HCT116 (cell line): Measurements from ENCODE around the gene IL11RA. TPM values are rescaled to one million over a fixed set of nuclear protein-coding genes. Genes with fewer than 3 reads are reported as not detected.
A peak's percentile ranks its signal among the peaks of the same experiment; 100 is the strongest.

Source experiments
- ATAC-seq: fragments of 200-7000 bp; cut with Tn5 transposase; 2 replicates; pipeline ENCODE4 v1.9.1; 2020; ENCODE audit warnings: mild to moderate bottlenecking, moderate library complexity
- BruUV-seq: library from RNA; stranded (reverse); fragments of 400-500 nt; replicated peaks from 2 replicates; lab custom pipeline; 2021; lab: Mats Ljungman, UMichigan
- CTCF ChIA-PET: fragments of 300-600 bp; sonication (Branson Sonifier 250); formaldehyde crosslinking; loops from one replicate; lab custom pipeline; 2021; ENCODE audit warnings: antibody characterized with exemption; lab: Charles Lee
- POLR2A ChIA-PET: fragments of 300-600, 350-600 bp; sonication (Branson Sonifier 250); formaldehyde crosslinking; loops from one replicate; lab custom pipeline; 2021; ENCODE audit warnings: antibody characterized with exemption; lab: Charles Lee
- RAD21 ChIA-PET, 2 experiments: fragments of 300-600 bp; sonication (Branson Sonifier 250); formaldehyde crosslinking; loops; one replicate each; lab custom pipeline; 2023; ENCODE audit warnings: low total read pairs in 2 of 2; ENCODE audit not compliant: uncharacterized antibody in 2 of 2, unreplicated experiment in 2 of 2, low non-redundant PET in 1 of 2; lab: Charles Lee
- DNase-seq: peaks from one replicate; pipeline ENCODE4 v3.0.0-alpha.2; 2010; ENCODE audit warnings: low read depth, low spot score
- H2AFZ ChIP-seq: fragments of 200-600 bp; shearing (Covaris generic), sonication (generic); 2 replicates; pipeline ENCODE4 v1.6.1; 2017; ENCODE audit warnings: low read depth, mixed run types, mixed read lengths, antibody characterized with exemption, low read length; ENCODE audit not compliant: poor library complexity, severe bottlenecking
- H3K27ac ChIP-seq: 2 replicates; pipeline ENCODE4 v1.5.1; 2012; ENCODE audit warnings: low read depth, low read length
- H3K27me3 ChIP-seq: fragments of 200-600 bp; sonication (generic); 2 replicates; pipeline ENCODE4 v1.6.1; 2016; ENCODE audit warnings: mixed run types, low read length, mixed read lengths; ENCODE audit not compliant: insufficient read depth
- H3K36me3 ChIP-seq, 2 experiments: fragments of 200-500 bp in 1 of 2; fragments of 200-600 bp in 1 of 2; sonication (Bioruptor generic) in 1 of 2; sonication (generic) in 1 of 2; 2 replicates each; pipeline versions ENCODE4 v1.5.1 to v1.6.1; 2014 to 2016; ENCODE audit warnings: low read length in 2 of 2, inconsistent platforms in 1 of 2, mixed read lengths in 1 of 2, mixed run types in 1 of 2; ENCODE audit not compliant: insufficient read depth in 2 of 2, control insufficient read depth in 1 of 2
- H3K4me1 ChIP-seq, 2 experiments: fragments of 200-600 bp in 1 of 2; sonication (generic) in 1 of 2; 2 replicates each; pipeline versions ENCODE4 v1.5.1 to v1.6.1; 2012 to 2017; ENCODE audit warnings: low read length in 2 of 2, inconsistent platforms in 1 of 2, mild to moderate bottlenecking in 1 of 2, mixed read lengths in 1 of 2, mixed run types in 1 of 2, moderate library complexity in 1 of 2; ENCODE audit not compliant: insufficient read depth in 2 of 2, control insufficient read depth in 1 of 2
- H3K4me2 ChIP-seq: fragments of 200-600 bp; sonication (generic); 2 replicates; pipeline ENCODE4 v1.6.1; 2017; ENCODE audit warnings: mixed run types, low read length, mixed read lengths
- H3K4me3 ChIP-seq, 2 experiments: fragments of 200-600 bp in 1 of 2; sonication (generic) in 1 of 2; replicated peaks in 1 of 2; 2 replicates each; pipeline ENCODE4 v1.5.1; 2011 to 2016; ENCODE audit warnings: low read length in 2 of 2, control low read depth in 1 of 2, low read depth in 1 of 2, mild to moderate bottlenecking in 1 of 2, mixed read lengths in 1 of 2, mixed run types in 1 of 2
- H3K79me2 ChIP-seq: fragments of 200-600 bp; sonication (generic); 2 replicates; pipeline ENCODE4 v1.6.1; 2017; ENCODE audit warnings: mild to moderate bottlenecking, mixed run types, low read length, moderate library complexity, mixed read lengths; ENCODE audit not compliant: insufficient read depth
- H3K9ac ChIP-seq: fragments of 200-600 bp; sonication (generic); 2 replicates; pipeline ENCODE4 v1.6.1; 2016; ENCODE audit warnings: low read length, mixed read lengths
- H3K9me2 ChIP-seq: fragments of 200-600 bp; sonication (generic), shearing (Covaris generic); 2 replicates; pipeline ENCODE4 v1.6.1; 2017; ENCODE audit warnings: mixed run types, mild to moderate bottlenecking, moderate library complexity; ENCODE audit not compliant: insufficient read depth
- H3K9me3 ChIP-seq, 2 experiments: fragments of 200-500 bp in 1 of 2; fragments of 200-600 bp in 1 of 2; sonication (Bioruptor generic) in 1 of 2; sonication (generic) in 1 of 2; 2 replicates each; pipeline ENCODE4 v1.6.1; 2014 to 2017; ENCODE audit warnings: low read length in 2 of 2, mixed read lengths in 2 of 2, inconsistent platforms in 1 of 2, low read depth in 1 of 2, mild to moderate bottlenecking in 1 of 2, mixed run types in 1 of 2, moderate library complexity in 1 of 2; ENCODE audit not compliant: control insufficient read depth in 1 of 2, insufficient read depth in 1 of 2
- H4K20me1 ChIP-seq: fragments of 200-600 bp; sonication (generic), shearing (Covaris generic); 2 replicates; pipeline ENCODE4 v1.6.1; 2017; ENCODE audit warnings: mixed run types, mild to moderate bottlenecking, moderate library complexity; ENCODE audit not compliant: insufficient read depth
- JUND ChIP-seq: IDR thresholded peaks from 2 replicates; pipeline ENCODE4 v1.6.1; 2012
- SRF ChIP-seq: IDR thresholded peaks from 2 replicates; pipeline ENCODE4 v1.6.1; 2012; ENCODE audit warnings: low read depth
- ZFX ChIP-seq: fragments of 450-650 bp; IDR thresholded peaks from 2 replicates; pipeline ENCODE4 v1.6.1; 2017
- intact Hi-C: fragments of 100-400 bp; cut with micrococcal nuclease; formaldehyde crosslinking; loops from 2 replicates; pipeline ENCODE4 v1.10.0; 2022
- total RNA-seq: library from RNA; stranded (reverse); gene quantifications from one replicate; pipeline ENCODE4 v1.2.1, GENCODE V29; 2021; ENCODE audit not compliant: unreplicated experiment
- TF ChIP-seq, protein P1 (sequence below): IDR thresholded peaks from 2 replicates; pipeline ENCODE4 v1.6.1; 2011; ENCODE audit warnings: mild to moderate bottlenecking, low read length, moderate library complexity; ENCODE audit not compliant: insufficient replicate concordance; ENCODE audit errors: extremely low read depth
- TF ChIP-seq, protein P2 (sequence below): IDR thresholded peaks from 2 replicates; pipeline ENCODE4 v1.6.1; 2012

IL11RA gene
- total RNA-seq, 1 experiment from 2014 or later: 10.6 TPM

DNA sequence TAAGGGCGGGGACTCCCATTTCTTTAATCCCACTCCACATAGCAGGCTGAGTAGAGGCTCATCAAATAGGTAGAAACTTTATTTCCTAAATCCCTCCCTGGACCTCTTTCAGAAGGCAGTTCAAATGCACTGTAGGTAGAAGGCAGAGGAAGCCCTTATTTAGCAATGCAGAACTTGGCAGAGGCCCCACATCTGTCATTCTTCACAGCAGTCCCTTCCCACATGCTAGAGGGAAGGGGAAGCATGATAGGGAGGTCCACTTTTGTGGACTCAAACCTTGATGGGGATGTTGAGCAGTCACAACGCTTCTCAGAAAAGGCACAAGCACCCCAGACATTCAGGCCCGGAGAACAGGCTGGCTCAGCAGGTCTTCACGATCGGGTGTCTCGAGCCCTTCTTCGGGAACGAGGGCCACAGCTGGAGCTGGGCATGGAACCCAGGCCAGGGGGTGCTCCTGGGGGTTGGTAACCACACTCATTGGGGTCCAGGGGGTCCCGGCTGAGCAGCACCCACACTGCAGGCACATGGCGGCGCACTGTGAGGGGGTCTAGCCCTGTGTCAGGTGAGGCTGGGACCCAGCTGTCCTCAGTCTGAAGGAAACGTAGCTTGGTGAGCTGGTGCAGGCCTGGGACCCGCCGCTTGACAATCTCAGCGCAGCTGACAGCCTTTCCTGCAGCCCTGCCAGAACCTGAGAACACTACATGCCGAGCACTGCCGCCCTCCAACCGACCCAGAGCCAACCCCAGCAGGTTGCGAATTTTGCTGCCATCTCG is 41.4 kb upstream of the IL11RA start:
- no peaks in the 10 kb centered on the region for H3K9me3 ChIP-seq
- DNase-seq (no peak), ATAC-seq (no peak)
- peak overlapping the region; percentile 90 for H3K9ac ChIP-seq
- peak overlapping the region; percentile 87 to 95 for H3K4me3 ChIP-seq
- peaks cover 15% of the 10 kb centered on the region for H3K79me2 ChIP-seq
- H3K36me3 ChIP-seq: 0 out of 4 replicates have a peak, but pooled peaks cover 0 to 3% of the 10 kb centered on the region in 2 experiments
- H3K4me1 ChIP-seq: peaks cover 5 to 32% of the 10 kb centered on the region in 2 experiments
- peak overlapping the region; percentile 82; the same call in 1 of the 2 replicates for H3K27ac ChIP-seq
- H3K27me3 ChIP-seq: no peaks in the 10 kb centered on the region
- CTCF ChIA-PET: no interaction called here
- intact Hi-C loops: no loop called here
- H2AFZ ChIP-seq: no peak overlapping the region
- POLR2A ChIA-PET: interaction anchor here (1.0 kb wide), 1 partner anchor 10 kb away, joined by 3 read pairs; no protein-coding TSS in a partner anchor
- H3K4me2 ChIP-seq: peak overlapping the region; percentile 91
- no peaks in the 10 kb centered on the region for H4K20me1 ChIP-seq
- TF ChIP-seq, protein P1, sequence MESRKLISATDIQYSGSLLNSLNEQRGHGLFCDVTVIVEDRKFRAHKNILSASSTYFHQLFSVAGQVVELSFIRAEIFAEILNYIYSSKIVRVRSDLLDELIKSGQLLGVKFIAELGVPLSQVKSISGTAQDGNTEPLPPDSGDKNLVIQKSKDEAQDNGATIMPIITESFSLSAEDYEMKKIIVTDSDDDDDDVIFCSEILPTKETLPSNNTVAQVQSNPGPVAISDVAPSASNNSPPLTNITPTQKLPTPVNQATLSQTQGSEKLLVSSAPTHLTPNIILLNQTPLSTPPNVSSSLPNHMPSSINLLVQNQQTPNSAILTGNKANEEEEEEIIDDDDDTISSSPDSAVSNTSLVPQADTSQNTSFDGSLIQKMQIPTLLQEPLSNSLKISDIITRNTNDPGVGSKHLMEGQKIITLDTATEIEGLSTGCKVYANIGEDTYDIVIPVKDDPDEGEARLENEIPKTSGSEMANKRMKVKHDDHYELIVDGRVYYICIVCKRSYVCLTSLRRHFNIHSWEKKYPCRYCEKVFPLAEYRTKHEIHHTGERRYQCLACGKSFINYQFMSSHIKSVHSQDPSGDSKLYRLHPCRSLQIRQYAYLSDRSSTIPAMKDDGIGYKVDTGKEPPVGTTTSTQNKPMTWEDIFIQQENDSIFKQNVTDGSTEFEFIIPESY: no peak
- no peak for TF ChIP-seq ZFX
- TF ChIP-seq, protein P2, sequence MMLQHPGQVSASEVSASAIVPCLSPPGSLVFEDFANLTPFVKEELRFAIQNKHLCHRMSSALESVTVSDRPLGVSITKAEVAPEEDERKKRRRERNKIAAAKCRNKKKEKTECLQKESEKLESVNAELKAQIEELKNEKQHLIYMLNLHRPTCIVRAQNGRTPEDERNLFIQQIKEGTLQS: no peak
- TF ChIP-seq JUND: no peak
- TF ChIP-seq SRF: peak; percentile 37; the same call in 1 of the 2 replicates
- RAD21 ChIA-PET: interaction anchor here in 1 of 2 experiments (0.6 kb wide), 1 partner anchor 24 kb away, joined by 3 read pairs; no protein-coding TSS in a partner anchor
- no TSS peak for BruUV-seq
- H3K9me2 ChIP-seq: no peaks in the 10 kb centered on the region
